GM12892 (cell line): ENCODE data around the gene SYNPO2L. TPM values are rescaled to one million over a fixed set of nuclear protein-coding genes. Genes with fewer than 3 reads are reported as not detected.
"Not testable (repeated sequence)": the region's sequence is repeated elsewhere in the genome, so short reads cannot be mapped to it uniquely, and the experiment has no call there.

ENCODE experiments used
- DNase-seq: peaks from one replicate; pipeline ENCODE4 v3.0.0; 2011; ENCODE audit not compliant: insufficient read length
- FAIRE-seq: peaks from 2 replicates; lab custom pipeline; 2011; peaks lifted over from hg19 to GRCh38; lab: Jason Lieb, UNC
- POLR2A ChIP-seq: IDR thresholded peaks from 2 replicates; pipeline ENCODE4 v1.6.1; 2011; ENCODE audit warnings: low read depth, low read length, control low read depth
- POLR2AphosphoS5 ChIP-seq: IDR thresholded peaks from 2 replicates; pipeline ENCODE4 v1.6.1; 2011; ENCODE audit warnings: low read depth, low read length, control low read depth
- TAF1 ChIP-seq: IDR thresholded peaks from 2 replicates; pipeline ENCODE4 v1.6.1; 2011; ENCODE audit warnings: low read depth, mild to moderate bottlenecking, control low read depth, low read length, borderline replicate concordance
- polyA plus RNA-seq: library from polyadenylated mRNA; unstranded; fragments of >200 nt; gene quantifications from one replicate; pipeline ENCODE4 v1.2.1, GENCODE V29; 2012; ENCODE audit warnings: missing spikeins, inconsistent platforms; ENCODE audit not compliant: missing spikeins

Gene SYNPO2L
- polyA plus RNA-seq, result 0.66 TPM

GRCh38 chr10:73655990-73656298 is at the start of gene SYNPO2L:
SYNPO2L (minus strand) TSS chr10:73656029; CDS start chr10:73655922, 107 bp downstream.
- TF ChIP-seq TAF1 (no peak), POLR2AphosphoS5 (no peak), POLR2A (no peak)
- FAIRE-seq, result no peak

DNA sequence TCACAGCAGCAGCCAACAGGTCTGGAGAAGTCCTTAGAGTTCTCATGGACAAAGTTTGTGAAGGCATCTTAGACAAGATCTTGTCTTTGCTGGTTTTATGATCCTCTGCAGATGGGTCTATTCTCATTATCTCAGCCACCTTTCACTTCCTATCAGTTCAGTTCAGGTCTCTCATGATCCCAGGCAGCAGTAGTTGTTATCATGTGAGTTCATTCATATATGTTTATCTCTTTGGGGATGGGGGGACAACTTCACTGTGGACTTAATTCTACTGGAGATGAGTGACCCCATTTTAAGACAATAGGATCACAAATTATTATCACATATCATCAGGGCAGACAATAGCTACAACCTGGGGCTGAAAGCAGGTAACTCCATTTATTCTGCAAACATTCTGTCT is 48.1 kb upstream of the SYNPO2L start:
- FAIRE-seq, DNase-seq: not testable (repeated sequence)

More at GRCh38 chr10:73655990-73656298, at the start of gene SYNPO2L:
- no peak for DNase-seq

DNA sequence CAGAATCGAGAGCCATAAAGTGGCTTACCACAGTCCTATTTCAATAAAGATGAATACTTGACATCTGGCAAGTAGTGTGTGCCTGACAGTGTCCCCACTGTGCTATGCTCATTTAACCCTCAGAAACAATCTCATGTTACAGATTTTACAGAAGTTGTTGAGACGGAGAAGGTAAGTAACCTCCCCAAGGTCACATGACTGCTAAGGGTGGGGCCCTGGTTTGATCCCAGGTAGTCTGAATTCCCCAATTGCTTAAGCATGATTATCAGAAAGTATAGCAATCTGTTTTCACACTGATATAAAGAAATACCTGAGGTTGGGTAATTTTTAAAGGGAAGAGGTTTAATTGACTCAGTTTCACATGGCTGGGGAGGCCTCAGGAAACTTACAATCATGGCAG is 43.0 kb upstream of the SYNPO2L start:
- DNase-seq, FAIRE-seq: not testable (repeated sequence)

DNA sequence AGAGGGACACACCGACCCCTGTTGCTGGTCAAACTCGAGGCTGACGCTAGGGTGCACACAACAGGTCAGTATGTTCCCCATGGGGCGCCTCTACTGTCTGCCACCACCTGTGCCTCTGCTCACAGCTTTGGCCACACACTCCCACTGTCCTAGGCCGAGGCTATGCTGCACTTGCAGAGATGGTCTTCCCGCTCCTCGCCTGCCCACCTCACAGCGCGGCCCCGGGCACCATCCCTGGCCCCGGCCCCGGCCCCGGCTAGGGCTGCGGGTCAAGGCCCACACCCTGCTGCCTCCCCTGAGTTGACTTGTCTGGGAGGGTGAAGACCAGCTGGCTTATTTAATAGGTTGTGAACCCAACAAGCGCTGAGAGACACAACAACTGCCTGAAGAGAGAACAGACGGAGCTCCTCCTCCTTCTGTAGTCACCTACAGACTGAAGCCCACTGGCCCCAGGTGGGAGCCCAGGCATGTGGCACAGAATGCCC is 41.9 kb upstream of the SYNPO2L start, which contains the start of gene AGAP5:
Gene AGAP5 (minus strand): TSS at position 435 of the 485 bp plus-strand sequence. CDS start 354 bp downstream, at position 81.
- not testable (repeated sequence) for FAIRE-seq, DNase-seq

DNA sequence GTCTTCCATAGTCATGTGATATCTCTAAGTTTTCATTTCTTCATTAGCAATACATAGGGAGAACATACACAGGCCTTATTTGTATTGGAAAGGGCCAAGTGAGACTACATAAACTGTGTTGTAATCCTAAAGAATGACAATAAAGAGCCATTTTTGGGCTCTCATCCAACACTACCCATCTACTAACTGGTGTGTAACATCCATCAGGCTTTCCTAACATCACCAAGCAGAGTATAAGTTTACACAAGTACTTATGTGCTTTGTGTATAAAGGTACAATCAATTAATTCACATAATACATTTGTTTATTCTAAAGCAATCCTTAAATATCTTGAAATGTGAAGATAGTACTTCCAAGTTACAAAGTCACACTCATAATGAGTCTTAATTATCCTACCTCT is 39.5 kb upstream of the SYNPO2L start:
- not testable (repeated sequence) for FAIRE-seq, DNase-seq

GRCh38 chr10:73690755-73691154 is 34.9 kb upstream of the SYNPO2L start:
- FAIRE-seq, DNase-seq: not testable (repeated sequence)

DNA sequence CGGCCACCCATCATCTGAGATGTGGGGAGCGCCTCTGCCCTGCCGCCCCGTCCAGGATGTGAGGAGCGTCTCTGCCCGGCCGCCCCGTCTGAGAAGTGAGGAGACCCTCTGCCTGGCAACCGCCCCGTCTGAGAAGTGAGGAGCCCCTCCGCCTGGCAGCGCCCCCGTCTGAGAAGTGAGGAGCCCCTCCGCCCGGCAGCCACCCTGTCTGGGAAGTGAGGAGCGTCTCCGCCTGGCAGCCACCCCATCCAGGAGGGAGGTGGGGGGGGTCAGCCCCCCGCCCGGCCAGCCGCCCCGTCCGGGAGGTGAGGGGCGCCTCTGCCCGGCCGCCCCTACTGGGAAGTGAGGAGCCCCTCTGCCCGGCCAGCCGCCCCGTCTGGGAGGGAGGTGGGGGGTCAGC is 33.8 kb upstream of the SYNPO2L start:
- FAIRE-seq, DNase-seq: not testable (repeated sequence)

DNA sequence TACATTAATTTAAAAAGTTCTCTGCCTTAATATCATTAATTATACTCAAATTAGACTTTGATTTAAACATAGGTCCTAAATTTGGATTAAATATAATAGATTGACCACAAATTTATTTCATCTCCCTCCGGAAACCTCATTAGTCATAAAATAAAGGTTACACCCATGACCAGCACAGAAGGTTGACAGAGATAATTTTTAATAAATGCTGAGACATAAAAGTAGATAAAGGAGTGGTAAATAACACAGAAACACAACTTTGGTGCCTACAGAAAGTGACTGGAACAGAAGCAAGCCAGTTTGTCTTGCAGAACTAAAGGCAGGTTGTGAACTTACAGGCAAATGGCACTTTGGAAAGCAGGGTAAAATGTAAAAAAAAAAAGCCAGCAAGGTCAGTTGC is 31.8 kb upstream of the SYNPO2L start:
- not testable (repeated sequence) for DNase-seq, FAIRE-seq

- FAIRE-seq, DNase-seq: not testable (repeated sequence)
Observed at GRCh38 chr10:73674546-73674945, 18.7 kb upstream of the SYNPO2L start.

GRCh38 chr10:73668378-73668777 is 12.5 kb upstream of the SYNPO2L start:
- FAIRE-seq, DNase-seq: not testable (repeated sequence)

DNA sequence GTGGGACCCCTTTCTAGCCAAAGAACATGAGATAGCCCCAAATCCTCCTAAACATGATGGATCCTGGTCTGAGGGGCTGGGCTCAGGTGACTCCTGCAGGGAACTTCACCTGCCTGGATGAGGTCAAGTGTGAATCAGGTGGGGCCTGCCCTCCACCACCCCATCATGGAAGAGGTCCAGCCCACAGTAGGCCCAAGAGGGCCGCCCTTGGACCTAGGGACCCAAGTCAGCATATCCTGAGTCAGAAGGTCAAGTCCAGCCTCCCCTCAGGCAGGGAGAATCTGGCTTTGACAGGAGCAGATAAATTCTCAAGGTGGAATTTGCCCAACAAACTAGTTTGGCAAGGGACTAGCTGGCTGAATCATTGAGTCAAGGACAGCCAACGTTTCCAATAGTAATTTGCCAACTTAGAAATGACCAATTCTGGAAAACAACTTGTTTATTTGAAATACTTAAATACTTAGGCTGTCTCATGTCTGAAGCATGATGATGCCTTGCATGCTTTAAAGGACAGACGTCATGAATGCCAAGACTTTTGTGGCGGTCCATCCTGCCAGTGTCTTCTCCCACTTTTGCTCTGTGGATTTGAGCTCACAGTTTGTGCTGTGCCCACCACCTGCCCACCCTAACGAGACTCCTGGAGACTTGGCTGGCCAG is 10.5 kb upstream of the SYNPO2L start:
- DNase-seq, FAIRE-seq: not testable (repeated sequence)

- FAIRE-seq, DNase-seq: not testable (repeated sequence)
Observed at GRCh38 chr10:73665581-73665980, 9.8 kb upstream of the SYNPO2L start.

GRCh38 chr10:73664156-73665040 is 8.6 kb upstream of the SYNPO2L start:
- FAIRE-seq, DNase-seq: not testable (repeated sequence)

DNA sequence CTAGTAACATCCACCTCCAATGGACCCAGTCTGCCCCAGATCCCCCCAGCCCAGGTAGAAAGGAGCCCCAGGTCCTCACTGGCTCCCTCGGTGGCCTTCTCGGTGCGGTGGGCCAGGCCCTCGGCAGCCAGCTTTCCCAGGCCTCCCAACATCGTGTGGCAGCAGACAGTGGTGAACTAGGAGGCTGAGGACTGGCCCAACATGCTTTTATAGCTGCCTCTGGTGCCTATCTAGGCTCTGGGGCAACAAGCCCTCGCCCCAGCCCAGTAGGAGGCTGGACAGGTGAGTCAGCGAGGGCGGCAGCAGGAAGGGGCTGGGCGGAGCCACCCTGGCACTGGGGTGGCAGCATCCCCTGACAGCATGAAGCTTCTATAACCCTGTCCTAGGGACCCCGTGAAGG is 7.8 kb upstream of the SYNPO2L start:
- FAIRE-seq, result not testable (repeated sequence)

DNA sequence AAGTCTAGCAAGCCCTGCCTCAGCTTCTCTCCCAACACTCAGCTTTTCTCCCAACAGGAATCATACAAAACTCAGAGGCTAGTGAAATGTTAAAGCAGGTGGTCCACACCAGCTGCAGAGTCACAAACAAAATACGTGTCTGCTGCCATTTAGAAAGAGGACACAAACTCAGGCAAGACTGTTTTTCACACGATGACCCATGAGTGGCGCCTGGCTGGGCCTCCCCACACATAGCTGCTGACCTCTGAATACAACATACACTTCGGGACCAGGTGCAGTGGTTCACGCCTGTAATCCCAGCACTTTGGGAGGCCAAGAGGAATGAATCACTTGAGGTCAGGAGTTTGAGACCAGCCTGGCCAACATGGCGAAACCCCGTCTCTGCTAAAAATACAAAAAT is 6.9 kb upstream of the SYNPO2L start:
- not testable (repeated sequence) for DNase-seq, FAIRE-seq

More for the DNA sequence above, 7.8 kb upstream of the SYNPO2L start:
- not testable (repeated sequence) for DNase-seq
